PC-3 (cell line): Measurements from ENCODE around the gene VSIR. TPM values are rescaled to one million over a fixed set of nuclear protein-coding genes. Genes with fewer than 3 reads are reported as not detected.

Experiments used
- ATAC-seq: fragments of 200-7000 bp; cut with Tn5 transposase; 2 replicates; pipeline ENCODE4 v1.9.1; 2020; ENCODE audit warnings: mild to moderate bottlenecking, moderate library complexity
- BruUV-seq: library from RNA; stranded (reverse); fragments of 400-500 nt; replicated peaks from 2 replicates; lab custom pipeline; 2021; lab: Mats Ljungman, UMichigan
- CTCF ChIA-PET: fragments of 300-600 bp; sonication (Branson Sonifier 250); formaldehyde crosslinking; loops from one replicate; lab custom pipeline; 2022; ENCODE audit warnings: antibody characterized with exemption; lab: Charles Lee
- POLR2A ChIA-PET: fragments of 300-600 bp; sonication (Branson Sonifier 250); formaldehyde crosslinking; loops from one replicate; lab custom pipeline; 2022; ENCODE audit warnings: antibody characterized with exemption; ENCODE audit not compliant: unreplicated experiment; lab: Charles Lee
- DNase-seq: peaks from one replicate; pipeline ENCODE4 v3.0.0-alpha.2; 2015
- H2AFZ ChIP-seq: fragments of 300-600 bp; sonication (generic); 2 replicates; pipeline ENCODE4 v1.6.0; 2016; ENCODE audit warnings: antibody characterized with exemption, low read length
- H3F3A ChIP-seq: fragments of 300-600 bp; sonication (generic); one replicate; pipeline ENCODE4 v1.6.0; 2017; ENCODE audit warnings: antibody characterized with exemption, low read length, control low read depth, mild to moderate bottlenecking; ENCODE audit not compliant: unreplicated experiment
- H3K27ac ChIP-seq: fragments of 300-600 bp; sonication (generic); 2 replicates; pipeline ENCODE4 v1.5.1; 2016; ENCODE audit warnings: mild to moderate bottlenecking, low read length
- H3K27me3 ChIP-seq: fragments of 300-600 bp; sonication (generic); 2 replicates; pipeline ENCODE4 v1.6.1; 2016; ENCODE audit warnings: low read length, mixed read lengths
- H3K36me3 ChIP-seq: fragments of 300-600 bp; sonication (generic); 2 replicates; pipeline ENCODE4 v1.6.1; 2016; ENCODE audit warnings: low read depth, mixed run types, low read length, mixed read lengths
- H3K4me1 ChIP-seq: fragments of 300-600 bp; sonication (generic); 2 replicates; pipeline ENCODE4 v1.5.1; 2016; ENCODE audit warnings: low read length; ENCODE audit not compliant: insufficient read depth
- H3K4me2 ChIP-seq: fragments of 300-600 bp; sonication (generic); 2 replicates; pipeline ENCODE4 v1.6.0; 2016; ENCODE audit warnings: low read length
- H3K4me3 ChIP-seq: fragments of 300-600 bp; sonication (generic); 2 replicates; pipeline ENCODE4 v1.5.1; 2016; ENCODE audit warnings: mild to moderate bottlenecking, low read length, mixed read lengths
- H3K79me2 ChIP-seq: fragments of 300-600 bp; sonication (generic); 2 replicates; pipeline ENCODE4 v1.6.1; 2017; ENCODE audit warnings: low read length, mixed read lengths
- H3K9ac ChIP-seq: fragments of 300-600 bp; sonication (generic); 2 replicates; pipeline ENCODE4 v1.6.0; 2016; ENCODE audit warnings: mild to moderate bottlenecking, low read length
- H3K9me2 ChIP-seq: fragments of 300-600 bp; sonication (generic); replicated peaks from 2 replicates; pipeline ENCODE4 v1.6.1; 2016; ENCODE audit warnings: mixed run types, low read length, mixed read lengths
- H3K9me3 ChIP-seq: fragments of 300-600 bp; sonication (generic); 2 replicates; pipeline ENCODE4 v1.6.1; 2016; ENCODE audit warnings: low read length, mixed read lengths
- H4K20me1 ChIP-seq: fragments of 300-600 bp; sonication (generic); 2 replicates; pipeline ENCODE4 v1.6.1; 2016; ENCODE audit warnings: low read length, mixed read lengths
- EZH2 ChIP-seq: fragments of 300-600 bp; sonication (generic); IDR thresholded peaks from one replicate; pipeline ENCODE4 v1.6.1; 2017; ENCODE audit warnings: antibody characterized with exemption, mild to moderate bottlenecking, low read length; ENCODE audit not compliant: unreplicated experiment
- EZH2phosphoT487 ChIP-seq: fragments of 300-600 bp; sonication (generic); IDR thresholded peaks from 2 replicates; pipeline ENCODE4 v1.6.1; 2018; ENCODE audit warnings: mild to moderate bottlenecking, antibody characterized with exemption, low read length, borderline replicate concordance
- intact Hi-C: fragments of 100-400 bp; cut with micrococcal nuclease; formaldehyde crosslinking; loops from 2 replicates; pipeline ENCODE4 v1.9.0; 2023
- total RNA-seq: library from RNA; depleted of rRNA; stranded (reverse); fragments of >200 nt; gene quantifications from 2 replicates; pipeline ENCODE4 v1.2.3, GENCODE V29; 2014
- TF ChIP-seq, protein P1 (sequence below): fragments of 300-600 bp; sonication (generic); conservative IDR thresholded peaks from 2 replicates; pipeline ENCODE4 v1.5.1; 2017; ENCODE audit warnings: antibody characterized with exemption, low read depth, mild to moderate bottlenecking, low read length

The VSIR gene
- total RNA-seq, 1 experiment from 2014 or later: 14.1 TPM

GRCh38 chr10:71755179-71755879, 18.0 kb downstream of the VSIR start:
- no peaks in the 10 kb centered on the region for H3F3A ChIP-seq
- H3K4me2 ChIP-seq: no peak overlapping the region
- no peaks in the 10 kb centered on the region for H3K9me2 ChIP-seq
- H3K27ac ChIP-seq: no peak overlapping the region
- H3K9me3 ChIP-seq: no peaks in the 10 kb centered on the region
- no peaks in the 10 kb centered on the region for H3K27me3 ChIP-seq
- H3K36me3 ChIP-seq: no peaks in the 10 kb centered on the region
- no peak overlapping the region for H3K4me3 ChIP-seq
- no peaks in the 10 kb centered on the region for H4K20me1 ChIP-seq
- ATAC-seq (no peak), DNase-seq (no peak)
- BruUV-seq: no TSS peak
- intact Hi-C loops: no loop called here
- TF ChIP-seq, protein P1, sequence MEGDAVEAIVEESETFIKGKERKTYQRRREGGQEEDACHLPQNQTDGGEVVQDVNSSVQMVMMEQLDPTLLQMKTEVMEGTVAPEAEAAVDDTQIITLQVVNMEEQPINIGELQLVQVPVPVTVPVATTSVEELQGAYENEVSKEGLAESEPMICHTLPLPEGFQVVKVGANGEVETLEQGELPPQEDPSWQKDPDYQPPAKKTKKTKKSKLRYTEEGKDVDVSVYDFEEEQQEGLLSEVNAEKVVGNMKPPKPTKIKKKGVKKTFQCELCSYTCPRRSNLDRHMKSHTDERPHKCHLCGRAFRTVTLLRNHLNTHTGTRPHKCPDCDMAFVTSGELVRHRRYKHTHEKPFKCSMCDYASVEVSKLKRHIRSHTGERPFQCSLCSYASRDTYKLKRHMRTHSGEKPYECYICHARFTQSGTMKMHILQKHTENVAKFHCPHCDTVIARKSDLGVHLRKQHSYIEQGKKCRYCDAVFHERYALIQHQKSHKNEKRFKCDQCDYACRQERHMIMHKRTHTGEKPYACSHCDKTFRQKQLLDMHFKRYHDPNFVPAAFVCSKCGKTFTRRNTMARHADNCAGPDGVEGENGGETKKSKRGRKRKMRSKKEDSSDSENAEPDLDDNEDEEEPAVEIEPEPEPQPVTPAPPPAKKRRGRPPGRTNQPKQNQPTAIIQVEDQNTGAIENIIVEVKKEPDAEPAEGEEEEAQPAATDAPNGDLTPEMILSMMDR: no peak
- TF ChIP-seq EZH2 (no peak), EZH2phosphoT487 (no peak)
- H3K9ac ChIP-seq: no peak overlapping the region
- no peaks in the 10 kb centered on the region for H3K4me1 ChIP-seq
- no peaks in the 10 kb centered on the region for H3K79me2 ChIP-seq
- ChIA-PET CTCF (no interaction called here), POLR2A (no interaction called here)
- no peak overlapping the region for H2AFZ ChIP-seq

- ATAC-seq: no peak
- CTCF ChIA-PET: no interaction called here
- POLR2A ChIA-PET: no interaction called here
- no peak overlapping the region for H3K27ac ChIP-seq
- no peak for DNase-seq
- H3K79me2 ChIP-seq: no peaks in the 10 kb centered on the region
- H3K4me2 ChIP-seq: no peak overlapping the region
- no peaks in the 10 kb centered on the region for H3K27me3 ChIP-seq
- no peaks in the 10 kb centered on the region for H3K4me1 ChIP-seq
- no peak overlapping the region for H3K9ac ChIP-seq
- BruUV-seq: no TSS peak
- H3K9me2 ChIP-seq: no peaks in the 10 kb centered on the region
- H4K20me1 ChIP-seq: no peaks in the 10 kb centered on the region
- H2AFZ ChIP-seq: no peak overlapping the region
- no peaks in the 10 kb centered on the region for H3K9me3 ChIP-seq
- H3K4me3 ChIP-seq: no peak overlapping the region
- TF ChIP-seq EZH2: no peak
- no peaks in the 10 kb centered on the region for H3F3A ChIP-seq
- H3K36me3 ChIP-seq: no peaks in the 10 kb centered on the region
- intact Hi-C loops: no loop called here
Measured at GRCh38 chr10:71754562-71754961, 18.8 kb downstream of the VSIR start.

GRCh38 chr10:71753960-71754505, 19.3 kb downstream of the VSIR start:
- Histone ChIP-seq H3K9me3 (no peaks in the 10 kb centered on the region), H3K9me2 (no peaks in the 10 kb centered on the region), H4K20me1 (no peaks in the 10 kb centered on the region), H3F3A (no peaks in the 10 kb centered on the region), H3K27ac (no peak overlapping the region), H2AFZ (no peak overlapping the region), H3K9ac (no peak overlapping the region), H3K4me2 (no peak overlapping the region), H3K79me2 (no peaks in the 10 kb centered on the region), H3K27me3 (no peaks in the 10 kb centered on the region), H3K4me3 (no peak overlapping the region), H3K36me3 (no peaks in the 10 kb centered on the region), H3K4me1 (no peaks in the 10 kb centered on the region)
- POLR2A ChIA-PET: no interaction called here
- no TSS peak for BruUV-seq
- CTCF ChIA-PET: no interaction called here
- no peak for ATAC-seq
- intact Hi-C loops: no loop called here
- no peak for TF ChIP-seq EZH2phosphoT487
- TF ChIP-seq EZH2: no peak
- TF ChIP-seq, protein P1: no peak
- no peak for DNase-seq
